Measurements from ENCODE around the gene ZNF646.

The ZNF646 gene

DNA sequence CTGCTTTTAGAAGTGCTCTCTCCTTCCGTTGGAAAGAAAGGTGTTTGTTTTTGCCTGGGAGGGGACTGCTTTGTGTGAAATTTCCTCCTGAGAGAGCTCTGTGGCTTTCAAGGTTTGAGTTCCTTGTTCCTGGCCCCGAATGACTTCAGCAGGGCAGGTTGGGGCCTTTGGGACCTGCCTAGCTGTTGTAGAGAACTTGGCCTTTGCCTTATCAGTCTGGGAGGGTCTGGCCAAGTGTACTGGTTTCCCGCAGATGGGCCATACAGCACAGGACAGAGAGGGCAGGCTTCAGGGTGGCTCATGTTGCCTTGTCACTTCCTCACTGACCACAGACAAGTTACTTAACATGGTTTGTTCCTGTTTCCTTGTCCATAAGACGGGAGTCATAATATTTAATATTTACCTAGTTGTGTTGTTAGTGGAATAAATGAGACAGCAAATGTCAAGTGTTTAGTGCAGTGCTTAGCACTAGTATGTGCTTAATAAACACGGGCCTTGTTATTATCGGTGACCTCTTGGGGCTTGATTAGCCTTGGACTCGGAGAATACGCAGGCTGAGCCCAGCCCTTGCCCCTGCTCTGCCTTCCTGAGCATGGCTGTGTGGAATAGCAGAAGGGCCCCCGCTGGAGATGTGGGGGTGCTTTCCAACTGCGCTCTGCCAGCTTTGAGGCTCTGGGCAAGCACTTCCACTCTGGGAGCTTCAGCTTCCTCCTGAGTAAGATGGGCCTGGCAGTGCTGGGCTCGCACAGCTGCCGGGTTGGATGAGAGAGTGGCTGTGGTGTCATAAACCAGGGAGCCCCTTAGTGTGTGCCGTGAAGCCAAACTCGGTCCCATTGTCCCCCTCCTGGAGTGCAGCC is 54.7 kb downstream of the ZNF646 start:
- no peak overlapping the region for H3K4me3 ChIP-seq (ENCODE audit: low read depth, low read length)
- no peak for DNase-seq (ENCODE audit: low read depth)
- TF ChIP-seq, protein P1, sequence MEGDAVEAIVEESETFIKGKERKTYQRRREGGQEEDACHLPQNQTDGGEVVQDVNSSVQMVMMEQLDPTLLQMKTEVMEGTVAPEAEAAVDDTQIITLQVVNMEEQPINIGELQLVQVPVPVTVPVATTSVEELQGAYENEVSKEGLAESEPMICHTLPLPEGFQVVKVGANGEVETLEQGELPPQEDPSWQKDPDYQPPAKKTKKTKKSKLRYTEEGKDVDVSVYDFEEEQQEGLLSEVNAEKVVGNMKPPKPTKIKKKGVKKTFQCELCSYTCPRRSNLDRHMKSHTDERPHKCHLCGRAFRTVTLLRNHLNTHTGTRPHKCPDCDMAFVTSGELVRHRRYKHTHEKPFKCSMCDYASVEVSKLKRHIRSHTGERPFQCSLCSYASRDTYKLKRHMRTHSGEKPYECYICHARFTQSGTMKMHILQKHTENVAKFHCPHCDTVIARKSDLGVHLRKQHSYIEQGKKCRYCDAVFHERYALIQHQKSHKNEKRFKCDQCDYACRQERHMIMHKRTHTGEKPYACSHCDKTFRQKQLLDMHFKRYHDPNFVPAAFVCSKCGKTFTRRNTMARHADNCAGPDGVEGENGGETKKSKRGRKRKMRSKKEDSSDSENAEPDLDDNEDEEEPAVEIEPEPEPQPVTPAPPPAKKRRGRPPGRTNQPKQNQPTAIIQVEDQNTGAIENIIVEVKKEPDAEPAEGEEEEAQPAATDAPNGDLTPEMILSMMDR (conservative IDR thresholded peaks at IDR 0.05; ENCODE audit: low read depth, low read length): no peak

DNA sequence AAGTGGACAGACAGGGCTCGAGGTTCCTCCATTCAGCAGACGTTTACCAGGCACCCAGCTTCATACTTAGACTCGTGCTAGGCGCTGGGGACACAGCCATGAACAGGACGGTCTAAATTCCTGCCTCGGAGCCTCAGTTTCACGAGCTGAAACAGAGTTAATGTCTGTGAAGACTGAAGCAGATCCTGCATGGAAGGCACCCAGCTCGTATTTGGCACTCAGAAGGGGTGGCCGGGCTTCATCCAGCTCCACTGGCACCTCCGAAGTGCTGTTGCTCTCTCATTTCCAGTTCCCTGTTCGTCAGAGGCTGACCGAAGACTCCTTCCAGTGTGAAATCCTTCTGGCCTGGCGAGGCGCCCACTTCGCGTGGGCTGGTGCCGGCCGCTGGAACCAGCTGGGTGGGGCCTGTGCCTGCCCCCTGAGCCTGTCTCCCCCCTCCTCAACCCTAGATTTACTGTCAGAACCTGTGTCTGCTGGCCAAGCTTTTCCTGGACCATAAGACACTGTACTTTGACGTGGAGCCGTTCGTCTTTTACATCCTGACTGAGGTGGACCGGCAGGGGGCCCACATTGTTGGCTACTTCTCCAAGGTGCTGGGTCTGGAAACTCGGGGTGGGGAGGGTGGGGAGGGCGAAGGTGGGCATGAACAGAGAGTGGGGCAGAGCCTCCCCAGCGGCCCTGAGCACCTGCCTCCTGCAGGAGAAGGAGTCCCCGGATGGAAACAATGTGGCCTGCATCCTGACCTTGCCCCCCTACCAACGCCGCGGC is 55.5 kb downstream of the ZNF646 start:
- TF ChIP-seq, protein P1 (conservative IDR thresholded peaks at IDR 0.05; ENCODE audit: low read depth, low read length): no peak
- no peak overlapping the region for H3K4me3 ChIP-seq (ENCODE audit: low read depth, low read length)
- no peak for DNase-seq (ENCODE audit: low read depth)

DNA sequence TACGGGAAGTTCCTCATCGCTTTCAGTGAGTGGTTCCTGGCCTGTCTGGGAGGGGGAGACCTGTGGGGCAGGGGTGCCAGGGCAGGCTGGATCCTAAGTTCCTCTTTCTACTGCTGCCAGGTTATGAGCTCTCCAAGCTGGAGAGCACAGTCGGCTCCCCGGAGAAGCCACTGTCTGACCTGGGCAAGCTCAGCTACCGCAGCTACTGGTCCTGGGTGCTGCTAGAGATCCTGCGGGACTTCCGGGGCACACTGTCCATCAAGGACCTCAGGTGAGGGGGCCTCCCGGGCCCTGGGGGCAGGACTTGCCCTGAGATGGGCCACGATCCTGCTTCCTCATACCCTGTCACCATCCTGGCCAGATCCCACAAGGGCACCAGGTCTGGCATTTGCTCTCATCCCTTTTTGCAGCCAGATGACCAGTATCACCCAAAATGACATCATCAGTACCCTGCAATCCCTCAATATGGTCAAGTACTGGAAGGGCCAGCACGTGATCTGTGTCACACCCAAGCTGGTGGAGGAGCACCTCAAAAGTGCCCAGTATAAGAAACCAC is 56.2 kb downstream of the ZNF646 start:
- TF ChIP-seq, protein P1 (conservative IDR thresholded peaks at IDR 0.05; ENCODE audit: low read depth, low read length): no peak
- H3K4me3 ChIP-seq (ENCODE audit: low read depth, low read length): no peak overlapping the region
- no peak for DNase-seq (ENCODE audit: low read depth)

DNA sequence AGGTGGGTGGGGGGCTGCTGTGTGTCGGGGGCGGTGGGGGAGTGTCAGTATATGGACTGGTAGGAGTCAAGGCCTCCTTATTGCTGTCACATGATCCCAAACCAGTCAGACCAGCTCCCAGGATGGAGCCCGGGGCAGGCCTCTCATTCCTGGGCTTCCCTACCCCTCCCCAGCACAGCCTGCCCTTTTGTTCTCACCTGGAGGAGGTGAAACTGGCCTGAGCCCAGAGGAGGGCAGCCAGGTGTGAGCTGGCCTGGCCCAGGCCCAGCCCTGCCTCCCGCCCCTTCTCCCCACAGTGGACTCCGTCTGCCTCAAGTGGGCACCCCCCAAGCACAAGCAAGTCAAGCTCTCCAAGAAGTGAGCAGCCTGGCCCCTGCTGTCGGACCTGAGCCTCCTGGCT is 56.7 kb downstream of the ZNF646 start:
- TF ChIP-seq, protein P1 (conservative IDR thresholded peaks at IDR 0.05; ENCODE audit: low read depth, low read length): no peak
- DNase-seq (ENCODE audit: low read depth): no peak
- H3K4me3 ChIP-seq (ENCODE audit: low read depth, low read length): no peak overlapping the region

DNA sequence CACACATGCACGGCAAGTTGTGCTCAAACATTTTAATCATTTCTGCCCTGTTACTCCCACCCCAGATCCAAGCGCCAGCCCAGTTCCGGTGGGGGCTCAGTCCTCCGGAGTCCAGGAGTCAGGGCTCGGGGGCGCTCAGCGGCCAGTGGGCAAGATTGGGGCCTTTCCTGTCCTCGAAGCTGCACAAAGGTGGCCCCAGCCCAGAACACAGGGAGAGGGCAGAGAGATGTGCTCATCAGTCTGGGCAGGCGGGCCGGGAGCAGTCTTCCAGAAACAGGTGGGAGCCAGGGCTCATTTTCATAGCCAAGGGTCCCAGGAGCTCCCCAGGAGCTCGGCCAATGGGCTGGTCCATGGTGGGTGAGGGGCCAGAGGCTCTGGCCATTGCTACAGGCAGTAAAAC is 57.2 kb downstream of the ZNF646 start:
- TF ChIP-seq, protein P1 (conservative IDR thresholded peaks at IDR 0.05; ENCODE audit: low read depth, low read length): no peak
- no peak for DNase-seq (ENCODE audit: low read depth)
- no peak overlapping the region for H3K4me3 ChIP-seq (ENCODE audit: low read depth, low read length)

DNA sequence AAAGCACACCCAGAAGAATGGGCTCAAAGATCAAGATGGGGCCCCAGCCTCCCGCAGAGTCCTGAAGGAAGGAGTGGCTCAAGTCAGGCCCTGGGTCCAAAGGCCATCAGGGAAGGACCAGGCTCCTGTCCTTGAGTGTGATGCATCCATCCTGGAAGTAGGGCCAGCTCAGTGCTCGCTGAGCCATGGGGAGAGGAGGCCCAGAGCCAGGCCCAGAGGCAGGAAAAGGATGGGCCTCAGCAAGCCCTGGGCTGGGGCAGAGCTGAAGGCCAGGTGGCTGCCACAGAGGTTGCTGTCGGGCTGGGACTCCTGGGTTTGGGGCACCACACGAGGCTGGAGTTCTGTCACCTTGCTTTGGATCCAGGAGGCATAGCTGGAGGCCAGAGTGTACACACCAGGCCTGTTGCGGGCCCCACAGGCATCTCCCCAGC is 57.6 kb downstream of the ZNF646 start:
- TF ChIP-seq, protein P1 (conservative IDR thresholded peaks at IDR 0.05; ENCODE audit: low read depth, low read length): no peak
- DNase-seq (ENCODE audit: low read depth): no peak
- H3K4me3 ChIP-seq (ENCODE audit: low read depth, low read length): no peak overlapping the region

All from choroid plexus epithelial cell (primary cell).